ENCODE results near the gene NINJ2. TPM values are rescaled to one million over a fixed set of nuclear protein-coding genes. Genes with fewer than 3 reads are reported as not detected.

Gene NINJ2
- total and polyA plus RNA-seq, 2 donors: 1.7 to 6.9 TPM

- Histone ChIP-seq H3K36me3 (ENCODE audit: insufficient read depth) (no peaks in the 10 kb centered on the region), H3K4me3 (ENCODE audit: low read depth, low read length) (peak overlapping the region; percentile 24), H3K4me1 (ENCODE audit: insufficient read depth) (no peaks in the 10 kb centered on the region), H3K27ac (ENCODE audit: low read depth) (no peak overlapping the region)
- DNase-seq (ENCODE audit: extremely low spot score): no peak
- 11% methylated on average over 8 of the region's 8 CpGs for WGBS
Observed at GRCh38 chr12:662566-663292, 516 bp downstream of the NINJ2 start.

- Histone ChIP-seq H3K4me1 (ENCODE audit: insufficient read depth) (no peaks in the 10 kb centered on the region), H3K36me3 (ENCODE audit: insufficient read depth) (no peaks in the 10 kb centered on the region), H3K27ac (ENCODE audit: low read depth) (no peak overlapping the region), H3K4me3 (ENCODE audit: low read depth, low read length) (no peak overlapping the region)
- no peak for DNase-seq (ENCODE audit: extremely low spot score)
- 67% methylated on average over 11 of the region's 11 CpGs for WGBS
Observed at GRCh38 chr12:661720-662486, 1.3 kb downstream of the NINJ2 start.

GRCh38 chr12:659090-659683 is 4.1 kb downstream of the NINJ2 start:
- H3K4me3 ChIP-seq (ENCODE audit: low read depth, low read length): no peak overlapping the region
- H3K36me3 ChIP-seq (ENCODE audit: insufficient read depth): no peaks in the 10 kb centered on the region
- no peak for DNase-seq (ENCODE audit: extremely low spot score)
- 80% methylated on average over 5 of the region's 5 CpGs for whole genome bisulfite sequencing
- no peaks in the 10 kb centered on the region for H3K4me1 ChIP-seq (ENCODE audit: insufficient read depth)
- H3K27ac ChIP-seq (ENCODE audit: low read depth): no peak overlapping the region

GRCh38 chr12:650983-651382 is 12.3 kb downstream of the NINJ2 start:
- 82% methylated on average over 3 of the region's 3 CpGs for WGBS
- no peak overlapping the region for H3K27ac ChIP-seq (ENCODE audit: low read depth)
- no peak for DNase-seq (ENCODE audit: extremely low spot score)

GRCh38 chr12:647385-648085 is 15.7 kb downstream of the NINJ2 start:
- Histone ChIP-seq H3K4me3 (ENCODE audit: low read depth, low read length) (no peak overlapping the region), H3K27ac (ENCODE audit: low read depth) (no peak overlapping the region), H3K36me3 (ENCODE audit: insufficient read depth) (no peaks in the 10 kb centered on the region), H3K4me1 (ENCODE audit: insufficient read depth) (no peaks in the 10 kb centered on the region)
- DNase-seq (ENCODE audit: extremely low spot score): no peak
- 81% methylated on average over 7 of the region's 7 CpGs for WGBS

More at GRCh38 chr12:650983-651382, 12.3 kb downstream of the NINJ2 start:
- Histone ChIP-seq H3K4me3 (ENCODE audit: low read depth, low read length) (no peak overlapping the region), H3K4me1 (ENCODE audit: insufficient read depth) (no peaks in the 10 kb centered on the region), H3K36me3 (ENCODE audit: insufficient read depth) (no peaks in the 10 kb centered on the region)

- Histone ChIP-seq H3K27ac (ENCODE audit: low read depth) (peak overlapping the region; percentile 57), H3K4me3 (ENCODE audit: low read depth, low read length) (no peak overlapping the region), H3K36me3 (ENCODE audit: insufficient read depth) (no peaks in the 10 kb centered on the region), H3K4me1 (ENCODE audit: insufficient read depth) (no peaks in the 10 kb centered on the region)
- no peak for DNase-seq (ENCODE audit: extremely low spot score)
- WGBS: 62% methylated on average over 14 of the region's 14 CpGs
Observed at GRCh38 chr12:646442-647384, 16.5 kb downstream of the NINJ2 start.

- no peak overlapping the region for H3K4me3 ChIP-seq (ENCODE audit: low read depth, low read length)
- peak overlapping the region; percentile 74 for H3K27ac ChIP-seq (ENCODE audit: low read depth)
- no peaks in the 10 kb centered on the region for H3K4me1 ChIP-seq (ENCODE audit: insufficient read depth)
- 21% methylated on average over 8 of the region's 8 CpGs for WGBS
- no peaks in the 10 kb centered on the region for H3K36me3 ChIP-seq (ENCODE audit: insufficient read depth)
- DNase-seq (ENCODE audit: extremely low spot score): no peak
Observed at GRCh38 chr12:645563-646071, 17.6 kb downstream of the NINJ2 start.

- H3K4me1 ChIP-seq (ENCODE audit: insufficient read depth): no peaks in the 10 kb centered on the region
- H3K4me3 ChIP-seq (ENCODE audit: low read depth, low read length): no peak overlapping the region
- no peak overlapping the region for H3K27ac ChIP-seq (ENCODE audit: low read depth)
- 69% methylated on average over 6 of the region's 6 CpGs for WGBS
- no peak for DNase-seq (ENCODE audit: extremely low spot score)
- H3K36me3 ChIP-seq (ENCODE audit: insufficient read depth): no peaks in the 10 kb centered on the region
Observed at GRCh38 chr12:644818-645552, 18.3 kb downstream of the NINJ2 start.

GRCh38 chr12:644303-644639 is 19.0 kb downstream of the NINJ2 start:
- H3K4me3 ChIP-seq (ENCODE audit: low read depth, low read length): no peak overlapping the region

GRCh38 chr12:643475-644302 is 19.6 kb downstream of the NINJ2 start:
- Histone ChIP-seq H3K27ac (ENCODE audit: low read depth) (peak overlapping the region; percentile 97), H3K36me3 (ENCODE audit: insufficient read depth) (no peaks in the 10 kb centered on the region), H3K4me3 (ENCODE audit: low read depth, low read length) (peak overlapping the region; percentile 67), H3K4me1 (ENCODE audit: insufficient read depth) (no peaks in the 10 kb centered on the region)
- 51% methylated on average over 33 of the region's 33 CpGs for WGBS
- no peak for DNase-seq (ENCODE audit: extremely low spot score)

More at GRCh38 chr12:644303-644639, 19.0 kb downstream of the NINJ2 start:
- Histone ChIP-seq H3K4me1 (ENCODE audit: insufficient read depth) (no peaks in the 10 kb centered on the region), H3K27ac (ENCODE audit: low read depth) (no peak overlapping the region), H3K36me3 (ENCODE audit: insufficient read depth) (no peaks in the 10 kb centered on the region)
- no peak for DNase-seq (ENCODE audit: extremely low spot score)
- 93% methylated on average over 6 of the region's 6 CpGs for WGBS

- DNase-seq (ENCODE audit: extremely low spot score): no peak
- Histone ChIP-seq H3K36me3 (ENCODE audit: insufficient read depth) (no peaks in the 10 kb centered on the region), H3K4me1 (ENCODE audit: insufficient read depth) (no peaks in the 10 kb centered on the region), H3K27ac (ENCODE audit: low read depth) (peak overlapping the region; percentile 97), H3K4me3 (ENCODE audit: low read depth, low read length) (peak overlapping the region; percentile 67)
- under 1% methylated on average over 95 of the region's 95 CpGs for WGBS
Observed at GRCh38 chr12:642633-643474, 20.4 kb downstream of the NINJ2 start.

All from urinary bladder (tissue), 4 donors.